HG02885 (cell line): Measurements from ENCODE around the gene MPHOSPH8.
"Not testable (repeated sequence)": the region's sequence is repeated elsewhere in the genome, so short reads cannot be mapped to it uniquely, and the experiment has no call there.

Experiments used
- ATAC-seq: cut with Tn5 transposase; IDR thresholded peaks from one replicate; pipeline ENCODE4 v1.9.1; 2021; ENCODE audit warnings: mild to moderate bottlenecking; ENCODE audit not compliant: unreplicated experiment, poor library complexity

Gene MPHOSPH8

DNA sequence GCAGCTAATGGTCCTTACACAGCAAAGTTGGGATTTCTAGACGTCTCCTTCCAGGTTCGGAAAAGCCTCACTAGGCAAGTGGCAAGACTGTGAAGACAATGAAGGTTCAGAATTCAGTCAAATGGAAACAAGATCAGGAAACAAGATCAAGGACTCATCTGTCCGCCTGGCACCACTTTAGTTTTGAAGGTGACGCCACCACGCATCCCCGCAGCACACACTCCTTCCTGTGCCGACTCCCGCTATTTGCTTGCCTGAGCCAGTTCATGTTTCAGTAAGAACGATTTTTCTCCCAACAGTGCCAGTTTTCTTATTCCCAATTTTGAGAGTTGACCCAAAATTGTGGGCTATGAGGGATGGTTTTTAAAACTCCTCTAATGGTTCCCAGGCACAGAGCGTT is 41.4 kb downstream of the MPHOSPH8 start:
- no peak for ATAC-seq

DNA sequence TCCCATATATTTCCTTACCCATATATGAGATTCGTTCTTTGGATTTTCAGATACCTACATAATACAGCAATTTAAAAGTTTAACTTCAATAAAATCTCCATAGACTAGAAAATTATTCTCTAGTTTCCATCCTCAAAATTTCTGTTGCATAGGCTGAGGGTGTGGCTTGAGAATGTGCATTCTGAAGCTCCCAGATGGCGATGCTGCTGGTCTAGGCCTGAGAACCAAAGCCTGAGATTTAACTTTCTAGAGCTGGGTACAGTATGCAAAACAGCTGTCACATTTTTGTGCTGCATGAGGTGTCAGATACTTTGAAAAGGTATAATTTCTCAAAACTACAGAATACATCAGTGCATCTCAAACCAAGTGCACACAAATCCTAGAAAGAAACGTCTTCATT is 42.7 kb downstream of the MPHOSPH8 start:
- no peak for ATAC-seq

DNA sequence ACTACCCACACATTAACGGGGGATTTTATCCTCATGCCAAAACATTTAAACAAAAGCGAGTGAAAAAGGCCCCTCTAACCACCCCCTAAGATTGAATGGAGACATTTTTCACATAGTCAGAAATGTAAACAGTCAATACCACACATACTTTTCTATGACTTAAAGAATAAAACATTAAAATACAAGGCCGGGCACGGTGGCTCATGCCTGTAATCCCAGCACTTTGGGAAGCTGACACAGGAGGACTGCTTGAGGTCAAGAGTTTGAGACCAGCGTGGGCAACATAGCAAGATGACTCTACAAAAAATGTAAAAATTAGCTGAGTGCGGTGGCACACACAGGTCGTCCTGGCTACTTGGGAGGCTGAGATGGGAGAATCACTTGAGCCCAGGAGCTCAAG is 47.3 kb downstream of the MPHOSPH8 start:
- ATAC-seq, result no peak

DNA sequence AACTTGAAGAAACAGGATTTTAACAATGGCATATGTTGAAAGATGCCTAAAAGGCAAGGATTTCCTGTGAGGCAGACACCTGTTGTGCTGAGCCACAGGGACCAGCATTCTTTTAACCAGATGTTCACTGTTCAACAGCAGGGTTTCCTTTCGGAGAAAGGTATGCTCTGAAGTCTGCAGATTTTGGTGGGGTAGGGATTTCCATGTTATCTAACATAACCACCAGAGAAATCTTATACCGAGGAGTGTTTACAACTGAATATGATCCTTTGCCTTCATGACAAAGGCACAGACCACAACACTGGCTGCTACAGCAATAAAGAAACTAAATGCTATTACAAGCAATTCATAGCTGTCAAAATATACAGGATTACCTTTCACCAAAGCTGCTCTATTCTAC is 48.1 kb downstream of the MPHOSPH8 start:
- ATAC-seq, result no peak

DNA sequence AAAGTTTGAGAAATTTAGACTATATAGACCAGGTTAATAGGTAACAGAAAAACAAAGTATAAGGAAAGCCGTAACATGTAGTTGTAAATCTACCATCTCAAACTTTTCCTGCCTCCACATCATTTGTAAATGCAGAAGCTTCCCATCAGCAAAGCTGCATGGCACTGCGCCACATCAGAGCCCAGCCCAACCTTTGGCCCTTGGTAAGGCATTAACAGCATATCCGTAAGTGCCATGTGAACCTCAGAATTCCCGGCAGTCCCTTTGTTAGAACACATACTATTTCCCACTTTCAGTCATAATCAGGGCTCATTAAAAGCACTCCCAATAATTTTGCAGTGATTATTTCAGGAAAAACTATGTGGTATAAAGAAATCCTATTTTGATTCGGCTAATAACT is 51.6 kb downstream of the MPHOSPH8 start:
- ATAC-seq, result no peak

DNA sequence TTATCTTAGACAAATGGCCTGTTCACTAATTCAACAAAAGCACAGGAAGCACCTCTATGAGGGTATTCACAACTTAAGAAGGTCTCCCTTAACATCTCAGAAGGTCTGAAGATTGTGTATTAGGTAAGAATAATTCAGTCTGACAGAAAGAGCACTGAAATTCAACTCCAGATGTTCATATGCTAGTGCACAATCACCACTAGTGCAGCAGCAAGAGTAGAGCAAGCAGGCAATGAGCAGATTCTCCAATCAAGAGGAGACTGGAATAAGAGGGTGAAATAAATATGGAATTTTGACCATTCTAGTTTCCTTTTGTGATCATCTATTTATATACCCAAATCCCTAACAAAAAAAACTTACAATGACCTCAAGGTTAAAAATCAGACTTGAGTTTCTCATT is 52.0 kb downstream of the MPHOSPH8 start:
- ATAC-seq, result no peak

DNA sequence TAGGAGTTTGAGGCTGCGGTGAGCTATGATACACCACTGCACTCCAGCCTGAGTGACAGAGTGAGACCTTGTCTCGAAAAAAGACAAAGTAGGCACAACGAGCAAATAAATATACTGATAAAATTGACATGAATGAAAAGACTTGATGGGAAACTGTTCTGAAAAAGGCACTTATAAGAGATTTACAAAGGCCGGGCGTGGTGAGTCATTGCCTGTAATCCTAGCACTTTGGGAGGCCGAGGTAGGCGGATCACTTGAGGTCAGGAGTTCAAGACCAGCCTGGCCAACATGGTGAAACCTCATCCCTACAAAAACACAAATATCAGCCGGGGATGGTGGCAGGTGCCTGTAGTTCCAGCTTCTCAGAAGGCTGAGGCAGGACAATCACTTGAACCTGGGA is 58.0 kb downstream of the MPHOSPH8 start:
- ATAC-seq, result not testable (repeated sequence)

DNA sequence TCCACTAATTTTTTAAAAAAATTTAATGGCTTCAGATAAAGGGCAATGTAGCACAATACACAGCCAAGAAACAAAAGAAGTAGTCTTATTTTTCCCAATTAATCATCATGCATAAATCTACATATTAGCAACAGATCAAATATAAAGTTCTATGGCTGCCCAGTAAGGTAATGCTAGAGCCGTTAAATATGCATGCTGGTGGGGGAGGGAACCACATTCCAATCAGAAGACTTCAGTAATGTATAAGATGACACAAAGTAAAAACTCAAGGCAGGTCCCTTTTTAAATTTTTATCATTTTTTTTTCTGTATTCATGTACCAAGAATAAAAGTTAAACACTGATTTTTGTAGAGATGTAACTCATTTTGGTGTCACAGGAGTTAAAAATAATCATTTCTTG is 62.0 kb downstream of the MPHOSPH8 start:
- no peak for ATAC-seq

DNA sequence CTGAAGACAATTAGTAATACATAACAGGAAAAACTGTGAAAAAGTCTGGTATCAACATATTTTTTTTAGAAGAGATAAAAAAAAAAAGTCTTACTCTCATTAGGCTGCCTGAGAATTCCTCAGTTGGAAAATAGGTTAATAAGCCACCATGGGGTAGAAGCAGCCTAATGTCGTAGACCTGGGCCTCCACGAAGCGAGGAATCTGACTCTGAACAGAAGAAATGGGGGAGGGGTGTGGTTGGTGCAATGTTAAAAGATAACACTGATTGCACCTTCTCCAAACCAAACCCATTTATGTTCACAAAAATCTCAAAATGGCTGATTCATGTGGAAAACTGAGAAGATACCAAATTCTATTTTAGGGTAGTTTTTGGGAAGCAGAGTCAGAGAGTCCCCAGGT is 62.4 kb downstream of the MPHOSPH8 start:
- ATAC-seq, result no peak

DNA sequence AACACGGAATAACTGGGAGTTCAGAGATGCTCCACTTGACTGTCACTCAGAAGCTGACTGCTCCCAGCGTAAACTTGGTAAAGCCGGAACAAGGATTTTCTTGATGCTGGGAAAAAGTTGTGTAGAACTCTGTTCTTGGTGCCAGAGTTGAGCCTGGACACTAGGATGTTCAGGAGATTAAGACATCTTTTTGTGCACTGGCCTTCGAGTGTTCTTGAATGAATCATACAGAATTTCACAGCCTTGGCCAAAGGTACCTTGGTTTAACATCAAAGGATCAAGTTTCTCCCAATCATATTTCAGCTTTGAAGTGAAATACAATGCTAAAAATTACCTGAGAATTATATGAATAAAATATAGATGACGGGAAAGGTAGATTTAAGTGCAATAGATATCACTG is 67.5 kb downstream of the MPHOSPH8 start:
- ATAC-seq, result not testable (repeated sequence)

DNA sequence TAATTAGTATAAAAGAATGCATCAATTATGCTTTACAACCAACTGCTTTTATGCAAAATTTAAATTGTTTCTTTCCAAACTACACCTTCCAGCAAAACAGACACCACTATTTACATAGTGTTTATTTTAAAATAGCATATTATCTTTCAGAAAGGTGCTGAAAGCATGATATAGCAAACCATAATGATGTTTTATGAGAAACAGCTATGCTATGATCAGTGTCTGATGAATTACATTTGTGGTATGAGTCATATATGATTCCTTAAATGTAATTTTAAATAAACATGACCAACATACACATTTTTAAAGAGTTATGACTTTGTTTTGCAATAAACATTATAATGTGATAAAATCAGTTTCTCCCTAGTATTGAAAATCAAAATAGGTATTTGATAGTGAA is 68.2 kb downstream of the MPHOSPH8 start:
- ATAC-seq, result not testable (repeated sequence)

DNA sequence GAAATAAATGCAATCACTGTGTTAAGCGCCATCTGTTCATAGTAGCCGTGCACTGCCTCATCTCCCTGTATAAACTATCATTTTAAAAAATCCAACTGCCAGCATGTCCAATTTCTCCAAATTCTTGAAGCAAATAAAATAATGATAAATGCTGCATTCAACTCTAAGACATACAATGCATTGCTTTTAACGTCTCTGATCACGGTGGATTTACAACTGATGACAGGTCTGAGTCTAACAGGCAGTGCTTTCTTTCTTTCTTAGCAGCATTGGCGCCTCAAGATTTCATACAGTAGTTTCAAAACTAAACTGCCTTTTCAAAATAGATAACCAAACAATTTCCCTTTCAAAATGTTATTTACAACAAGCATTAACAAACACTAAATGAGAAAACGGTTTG is 70.8 kb downstream of the MPHOSPH8 start:
- ATAC-seq, result not testable (repeated sequence)

DNA sequence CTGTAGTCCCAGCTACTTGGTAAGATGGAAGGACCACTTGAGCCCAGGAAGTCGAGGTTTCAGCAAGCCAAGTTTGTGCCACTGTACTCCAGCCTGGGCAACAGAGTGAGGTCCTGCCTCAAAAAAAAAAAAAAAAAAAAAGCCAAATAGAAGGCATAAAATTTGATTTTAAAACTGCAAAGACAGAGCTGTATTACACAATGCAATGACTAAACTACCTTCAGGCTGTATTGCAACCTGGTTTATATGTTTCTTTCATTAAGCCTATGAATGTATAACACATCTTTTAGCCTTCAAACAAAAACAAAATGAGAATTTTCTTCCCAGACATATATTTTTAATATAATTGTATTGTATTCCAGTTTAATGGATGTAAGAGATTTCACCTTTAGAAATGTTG is 75.6 kb downstream of the MPHOSPH8 start:
- not testable (repeated sequence) for ATAC-seq

DNA sequence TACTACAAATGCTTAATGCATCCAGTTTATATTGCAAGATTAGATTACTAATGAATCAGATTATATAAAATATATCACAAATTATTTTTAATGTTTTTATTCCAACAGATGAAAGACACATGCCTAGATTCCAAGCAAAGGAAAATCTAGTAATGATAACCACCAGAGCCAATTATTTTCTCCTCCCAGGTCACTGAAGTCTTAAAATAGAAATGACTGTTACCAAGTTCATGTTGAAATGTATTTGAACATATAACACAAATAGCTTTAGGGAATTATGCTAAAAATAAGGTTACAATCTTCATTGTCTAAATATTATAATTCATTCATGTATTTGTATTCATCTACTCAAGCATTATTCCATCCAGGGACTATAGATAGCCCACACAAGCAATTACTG is 76.3 kb downstream of the MPHOSPH8 start:
- ATAC-seq, result not testable (repeated sequence)

DNA sequence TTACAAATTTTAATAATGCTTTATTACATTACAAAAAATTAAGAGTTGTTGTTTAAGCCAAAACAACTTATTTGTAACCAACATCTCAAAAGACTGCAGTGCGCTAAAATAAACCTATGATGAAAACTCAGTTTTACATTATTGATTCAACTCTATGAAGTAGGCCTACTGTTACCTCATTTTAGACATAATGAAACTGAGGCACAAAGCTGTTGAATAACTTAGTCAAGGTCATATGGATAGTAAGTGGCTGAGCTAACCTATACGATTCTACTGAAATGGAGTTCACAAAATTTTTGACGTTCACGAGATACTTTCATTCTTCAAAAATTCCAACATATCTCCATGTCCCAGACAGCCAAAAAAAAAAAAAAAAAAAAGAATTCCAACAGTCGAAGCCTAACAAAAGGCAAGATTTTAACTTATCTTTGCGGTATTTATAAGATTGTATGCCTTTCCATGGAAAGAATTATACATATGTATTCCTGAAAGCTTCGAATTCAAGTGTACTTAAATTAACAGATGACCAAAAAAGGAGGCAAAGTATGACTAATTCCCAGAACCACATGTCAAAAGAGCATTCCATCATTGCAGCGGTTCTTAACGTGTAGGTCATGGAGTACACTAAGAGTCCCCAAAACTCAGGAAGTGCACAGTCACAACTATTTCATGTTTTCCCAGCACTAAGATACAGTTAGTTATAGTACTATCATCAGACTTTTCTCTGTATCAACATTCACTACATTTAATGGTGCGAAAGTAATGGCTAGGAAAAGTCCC is 79.9 kb downstream of the MPHOSPH8 start:
- ATAC-seq, result peak; percentile 64

DNA sequence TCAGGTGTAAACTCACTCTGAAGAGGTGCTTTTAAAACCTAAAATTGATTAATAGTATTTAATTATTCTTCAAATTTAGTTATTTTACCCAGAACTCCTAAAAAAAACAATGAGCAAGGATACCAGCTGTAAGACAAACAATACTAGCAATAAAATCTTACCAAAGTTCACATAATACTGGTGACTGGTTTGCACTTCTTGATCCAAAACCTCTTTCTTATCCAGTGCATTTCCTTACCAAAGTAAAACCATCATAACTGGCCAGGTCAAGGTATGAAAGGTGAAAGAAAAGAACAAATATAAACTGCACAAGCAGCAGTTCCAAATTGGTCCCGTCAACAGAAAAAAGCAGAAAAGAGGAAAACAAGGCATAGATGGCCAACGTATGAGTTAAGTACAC is 86.6 kb downstream of the MPHOSPH8 start:
- no peak for ATAC-seq
